Endometrial microvascular endothelial cells (primary cell): ENCODE data around the gene GPR78. TPM values are rescaled to one million over a fixed set of nuclear protein-coding genes. Genes with fewer than 3 reads are reported as not detected.
"Not testable (repeated sequence)": the region's sequence is repeated elsewhere in the genome, so short reads cannot be mapped to it uniquely, and the experiment has no call there.

ENCODE experiments used
- in situ Hi-C: cut with HindIII; loops from 2 replicates; pipeline ENCODE4 v1.10.0; 2017; ENCODE audit warnings: low sequenced_read_pairs, low pct_unique_long_range_greater_than_20kb; ENCODE audit errors: inconsistent ontology term
- total RNA-seq: library from RNA; depleted of rRNA; stranded (reverse); fragments of >200 nt; gene quantifications from one replicate; pipeline ENCODE4 v1.2.3, GENCODE V29; 2015; ENCODE audit errors: inconsistent ontology term

GPR78 gene
- total RNA-seq, 1 donor from 2014 or later: not detected

- in situ Hi-C loops: no loop called here
Observed at GRCh38 chr4:8558080-8558960, 21.9 kb upstream of the GPR78 start.

GRCh38 chr4:8559011-8559410 is 21.2 kb upstream of the GPR78 start:
- in situ Hi-C loops: no loop called here

GRCh38 chr4:8559524-8560264 is 20.5 kb upstream of the GPR78 start:
- in situ Hi-C loops: no loop called here

GRCh38 chr4:8560265-8561047 is 19.7 kb upstream of the GPR78 start:
- in situ Hi-C loops: no loop called here

- in situ Hi-C loops: no loop called here
Observed at GRCh38 chr4:8564595-8564994, 15.6 kb upstream of the GPR78 start.

- in situ Hi-C loops: no loop called here
Observed at GRCh38 chr4:8568068-8568668, 12.0 kb upstream of the GPR78 start.

- in situ Hi-C loops: no loop called here
Observed at GRCh38 chr4:8570201-8570600, 10.0 kb upstream of the GPR78 start.

- in situ Hi-C loops: no loop called here
Observed at GRCh38 chr4:8571702-8572685, 8.2 kb upstream of the GPR78 start.

GRCh38 chr4:8573266-8573665 is 6.9 kb upstream of the GPR78 start:
- in situ Hi-C loops: no loop called here

- in situ Hi-C loops: no loop called here
Observed at GRCh38 chr4:8574796-8575370, 5.3 kb upstream of the GPR78 start.

- in situ Hi-C loops: no loop called here
Observed at GRCh38 chr4:8575457-8575856, 4.7 kb upstream of the GPR78 start.

GRCh38 chr4:8576591-8576990 is 3.6 kb upstream of the GPR78 start:
- in situ Hi-C loops: not testable (repeated sequence)

GRCh38 chr4:8577046-8577445 is 3.1 kb upstream of the GPR78 start:
- in situ Hi-C loops: no loop called here

- in situ Hi-C loops: no loop called here
Observed at GRCh38 chr4:8577972-8578371, 2.2 kb upstream of the GPR78 start.

- in situ Hi-C loops: no loop called here
Observed at GRCh38 chr4:8578717-8579116, 1.5 kb upstream of the GPR78 start.

- in situ Hi-C loops: no loop called here
Observed at GRCh38 chr4:8579526-8580320, 469 bp upstream of the GPR78 start.
